HG03442 (cell line): ENCODE results near the gene GNAZ.

Experiments
- ATAC-seq: cut with Tn5 transposase; IDR thresholded peaks from one replicate; pipeline ENCODE4 v1.9.1; 2021; ENCODE audit warnings: mild to moderate bottlenecking, moderate library complexity; ENCODE audit not compliant: unreplicated experiment

Gene GNAZ

DNA sequence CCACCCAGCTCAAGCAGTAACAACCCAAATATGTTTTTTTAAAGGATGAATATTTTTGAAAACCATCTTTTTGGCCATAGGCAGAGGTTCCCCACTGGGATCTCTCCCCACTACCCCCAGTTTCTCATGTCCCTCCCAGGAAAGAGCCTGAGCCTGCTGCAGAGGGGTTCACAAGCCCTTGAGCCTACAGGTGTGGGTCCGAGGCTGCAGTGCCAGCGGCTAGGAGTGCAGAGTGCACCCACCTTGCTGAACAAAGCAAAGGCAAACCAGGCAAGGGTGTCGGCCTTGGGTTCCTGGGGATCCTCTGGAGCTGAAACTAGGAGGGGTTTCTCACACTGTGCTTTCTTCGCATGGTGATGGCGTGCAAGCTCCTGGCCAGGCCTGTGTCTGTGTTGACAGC is 35.0 kb downstream of the GNAZ start:
- no peak for ATAC-seq

DNA sequence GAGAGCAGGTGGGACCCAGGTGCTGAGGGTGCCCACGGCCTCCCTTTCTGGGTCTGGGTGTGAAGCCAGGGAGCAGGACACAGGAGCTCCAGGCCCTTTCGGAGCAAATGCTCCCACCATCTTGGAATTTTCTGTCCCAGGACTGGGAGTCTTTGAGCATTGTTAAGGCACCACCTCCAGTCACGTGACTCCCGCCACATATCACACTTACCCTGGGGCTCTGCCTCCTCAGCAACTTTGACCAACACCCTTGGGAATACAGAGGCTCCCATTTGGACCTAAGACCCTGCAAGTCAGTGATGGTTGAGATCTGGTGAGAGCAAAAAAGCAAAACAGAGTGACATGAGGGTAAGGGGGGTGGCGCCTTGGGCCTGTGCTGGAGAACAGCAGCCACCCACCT is 35.6 kb downstream of the GNAZ start:
- no peak for ATAC-seq

- no peak for ATAC-seq
These were observed 36.0 kb downstream of the GNAZ start for GRCh38 chr22:23106344-23106743.

GRCh38 chr22:23106906-23107367 is 36.6 kb downstream of the GNAZ start:
- ATAC-seq = no peak

DNA sequence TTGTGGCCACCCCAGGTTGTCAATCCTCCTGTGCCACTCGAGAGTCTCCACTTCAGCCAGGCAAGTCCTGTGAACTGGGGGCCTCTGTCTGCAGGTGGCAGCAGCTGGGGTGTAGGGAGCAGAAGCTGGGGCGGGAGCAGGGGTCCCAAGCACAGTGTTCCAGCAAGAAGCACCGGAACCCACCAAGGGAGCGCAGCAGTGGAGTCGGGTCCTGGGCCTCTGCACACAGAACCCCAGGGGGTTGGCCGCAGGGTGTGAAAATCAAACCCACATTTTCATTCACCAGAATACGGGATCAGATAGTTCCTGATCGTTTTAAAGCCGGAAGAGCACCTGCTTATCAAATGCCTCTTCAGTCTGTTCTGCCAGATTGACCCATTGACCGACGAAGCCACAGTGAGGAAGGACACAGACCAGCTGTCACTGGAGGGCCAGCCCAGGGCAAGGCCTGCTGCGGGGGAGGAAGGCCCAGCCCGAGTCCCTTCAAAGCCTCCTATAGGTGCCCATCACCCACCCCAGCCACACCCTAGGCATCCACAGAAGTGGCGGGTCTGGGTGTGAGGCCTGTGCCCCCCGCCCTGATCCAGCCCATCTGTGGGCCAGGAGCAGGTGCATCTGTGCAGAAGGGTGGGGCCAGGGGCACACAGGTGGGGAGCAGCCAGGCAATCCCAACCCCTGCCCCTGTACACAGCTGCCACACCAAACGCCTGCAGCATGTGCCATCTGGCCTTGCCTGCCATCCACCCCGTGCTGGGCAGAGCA is 37.3 kb downstream of the GNAZ start:
- no peak for ATAC-seq

DNA sequence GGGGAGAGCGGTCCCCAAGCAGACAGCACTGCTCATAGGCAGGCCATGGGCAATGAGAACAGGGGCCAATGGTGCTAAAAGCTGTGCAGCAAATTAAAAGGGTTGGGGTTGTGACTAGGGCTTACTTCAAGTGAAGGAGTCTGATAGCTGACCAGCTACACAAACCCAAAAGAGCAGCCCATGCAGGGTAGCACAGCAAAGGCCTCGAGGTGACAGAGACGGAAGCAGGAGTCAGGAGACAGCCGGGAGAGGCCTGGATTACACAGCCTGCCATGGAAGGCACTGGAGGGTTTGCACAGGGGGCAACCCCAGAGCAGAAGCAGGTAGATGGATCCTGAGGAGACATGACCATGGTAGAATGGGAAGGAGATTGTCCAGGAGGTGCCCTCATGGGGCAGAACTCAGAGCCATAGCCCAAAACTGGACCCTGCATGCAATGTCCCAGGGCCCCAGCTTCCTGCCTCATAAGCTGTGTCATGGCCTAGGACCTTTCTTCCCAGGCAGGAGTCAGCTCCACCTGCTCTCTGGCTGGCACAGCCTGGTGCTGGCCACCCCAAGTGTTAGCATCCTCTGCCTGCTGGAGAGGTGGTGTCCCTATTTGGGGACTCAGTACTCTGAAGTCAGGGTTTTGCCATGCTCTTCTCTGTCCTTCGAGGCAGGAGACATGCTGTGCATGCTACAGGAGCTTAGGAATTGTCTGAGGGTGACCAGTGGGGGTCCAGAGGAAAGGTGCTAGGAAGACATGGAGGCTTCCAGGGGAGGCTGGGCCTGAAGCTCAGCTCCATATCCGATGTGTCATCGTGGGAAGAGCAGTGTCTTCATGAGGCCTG is 38.1 kb downstream of the GNAZ start:
- no peak for ATAC-seq

- no peak for ATAC-seq
These were observed 38.7 kb downstream of the GNAZ start for GRCh38 chr22:23109079-23109347.

DNA sequence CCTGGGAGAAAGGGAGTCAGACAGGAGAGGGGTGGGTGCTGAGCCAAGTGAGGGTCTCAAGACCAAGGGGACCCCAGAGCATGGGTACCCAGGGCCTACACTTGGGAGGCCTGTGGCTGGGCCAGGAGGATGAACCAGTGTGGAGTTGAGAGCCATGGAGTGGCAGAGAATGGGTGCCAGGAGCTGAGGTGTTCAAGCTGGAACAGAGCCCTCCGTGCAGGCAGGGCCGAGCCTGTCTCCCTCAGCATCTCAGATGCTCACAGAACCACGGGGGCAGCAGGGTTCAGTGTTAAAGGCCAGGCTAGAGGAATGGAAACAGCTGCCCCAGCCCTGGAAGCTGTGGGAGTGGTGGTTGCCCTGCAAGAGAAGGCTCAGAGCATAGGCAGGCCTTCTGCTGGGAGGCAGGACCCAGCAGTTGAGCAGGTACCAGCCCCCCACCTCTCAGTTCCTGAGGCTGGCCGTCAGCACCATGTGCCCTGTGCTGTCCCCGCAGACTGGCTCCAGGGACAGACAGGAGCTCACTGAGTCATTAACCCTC is 39.2 kb downstream of the GNAZ start:
- ATAC-seq = no peak

DNA sequence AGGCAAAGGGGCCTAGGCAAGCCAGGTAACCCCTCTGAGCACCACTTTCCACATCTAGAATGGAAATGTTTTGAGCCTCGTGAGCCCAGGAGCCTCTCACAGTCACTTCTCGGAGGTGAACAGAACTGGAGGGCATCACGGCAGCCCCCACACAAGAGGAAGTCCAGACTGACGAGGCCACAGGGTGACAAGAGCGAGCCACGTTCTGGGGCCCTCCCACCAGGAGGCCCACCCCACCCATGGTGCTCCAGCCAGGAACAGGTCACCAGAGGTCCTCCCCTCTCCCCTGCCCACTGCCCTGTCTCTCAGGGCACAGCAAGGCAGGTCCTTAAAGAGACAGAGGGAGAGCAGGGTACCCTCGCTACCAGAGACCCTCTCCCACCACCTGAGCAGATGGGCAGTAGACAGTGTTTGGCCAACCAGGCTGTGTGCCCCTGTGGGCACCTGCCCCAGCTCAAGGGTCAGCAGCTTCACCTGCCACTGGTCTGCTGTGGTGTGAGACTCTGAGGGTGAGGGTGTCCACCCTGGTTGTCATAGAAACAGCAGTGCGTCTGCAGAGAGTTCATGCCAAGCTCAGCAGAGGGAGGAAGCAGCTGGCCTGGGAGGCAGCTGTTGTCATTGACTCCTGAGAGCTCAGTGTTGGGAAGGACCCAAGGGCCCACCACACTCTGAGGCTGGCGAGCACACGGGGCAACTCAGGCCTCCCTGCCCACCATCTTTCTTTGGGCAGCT is 40.0 kb downstream of the GNAZ start:
- no peak for ATAC-seq

DNA sequence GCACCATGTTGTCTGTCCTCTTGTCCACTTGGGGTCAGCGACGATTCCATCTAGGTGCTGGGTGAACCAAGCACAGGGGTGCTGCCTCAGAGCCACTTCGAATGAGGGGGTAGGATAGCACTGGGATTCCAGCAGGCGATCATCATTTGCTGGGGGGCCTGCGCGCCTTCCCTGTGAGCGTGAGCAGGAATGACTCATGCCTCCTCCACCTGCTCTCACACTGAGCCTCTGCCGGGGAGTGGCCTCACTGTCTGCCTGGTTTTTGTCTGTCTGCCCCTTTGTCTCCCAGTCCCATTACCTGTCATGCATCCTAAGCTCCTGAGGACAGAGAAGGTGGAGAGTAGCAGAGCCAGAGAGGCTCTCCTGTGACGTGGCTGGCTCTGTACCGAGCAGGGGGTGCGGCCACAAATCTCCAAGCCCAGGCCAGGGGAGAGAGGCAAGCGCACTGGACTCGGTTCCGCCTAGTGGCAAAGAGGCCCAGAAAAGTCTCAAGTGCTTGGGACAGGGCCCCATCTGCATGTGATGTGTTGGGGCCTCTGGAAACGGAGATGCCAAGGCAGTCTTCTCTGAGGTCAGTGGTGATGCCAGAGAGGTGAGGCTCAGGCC is 40.7 kb downstream of the GNAZ start:
- no peak for ATAC-seq

DNA sequence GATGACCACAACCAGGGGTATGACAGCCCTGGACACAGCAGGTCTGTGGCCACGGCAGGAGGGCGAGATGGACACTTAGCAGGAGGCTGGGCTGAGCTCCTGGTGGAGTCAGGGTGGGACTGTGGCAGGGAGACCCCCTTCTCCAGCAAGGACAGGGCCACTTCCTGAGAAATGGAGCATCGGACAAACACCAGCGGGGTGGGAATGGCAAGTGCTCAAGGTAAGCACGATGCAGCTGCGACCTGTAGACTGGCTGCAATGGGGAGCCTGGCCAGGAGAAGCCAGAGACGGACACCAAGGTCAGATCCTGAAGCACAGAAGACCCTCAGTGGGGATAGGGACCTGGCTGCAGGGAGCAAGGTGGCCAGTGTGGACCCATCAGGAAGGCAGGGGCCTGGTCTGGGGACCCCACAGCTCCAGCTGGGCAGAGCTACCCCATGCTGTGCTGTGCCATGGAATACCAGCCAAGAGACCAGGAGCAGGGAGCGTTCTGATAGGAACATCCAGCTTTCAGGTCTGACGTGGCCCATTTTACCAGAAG is 42.2 kb downstream of the GNAZ start:
- no peak for ATAC-seq

GRCh38 chr22:23113067-23113846 is 42.9 kb downstream of the GNAZ start:
- ATAC-seq = no peak

DNA sequence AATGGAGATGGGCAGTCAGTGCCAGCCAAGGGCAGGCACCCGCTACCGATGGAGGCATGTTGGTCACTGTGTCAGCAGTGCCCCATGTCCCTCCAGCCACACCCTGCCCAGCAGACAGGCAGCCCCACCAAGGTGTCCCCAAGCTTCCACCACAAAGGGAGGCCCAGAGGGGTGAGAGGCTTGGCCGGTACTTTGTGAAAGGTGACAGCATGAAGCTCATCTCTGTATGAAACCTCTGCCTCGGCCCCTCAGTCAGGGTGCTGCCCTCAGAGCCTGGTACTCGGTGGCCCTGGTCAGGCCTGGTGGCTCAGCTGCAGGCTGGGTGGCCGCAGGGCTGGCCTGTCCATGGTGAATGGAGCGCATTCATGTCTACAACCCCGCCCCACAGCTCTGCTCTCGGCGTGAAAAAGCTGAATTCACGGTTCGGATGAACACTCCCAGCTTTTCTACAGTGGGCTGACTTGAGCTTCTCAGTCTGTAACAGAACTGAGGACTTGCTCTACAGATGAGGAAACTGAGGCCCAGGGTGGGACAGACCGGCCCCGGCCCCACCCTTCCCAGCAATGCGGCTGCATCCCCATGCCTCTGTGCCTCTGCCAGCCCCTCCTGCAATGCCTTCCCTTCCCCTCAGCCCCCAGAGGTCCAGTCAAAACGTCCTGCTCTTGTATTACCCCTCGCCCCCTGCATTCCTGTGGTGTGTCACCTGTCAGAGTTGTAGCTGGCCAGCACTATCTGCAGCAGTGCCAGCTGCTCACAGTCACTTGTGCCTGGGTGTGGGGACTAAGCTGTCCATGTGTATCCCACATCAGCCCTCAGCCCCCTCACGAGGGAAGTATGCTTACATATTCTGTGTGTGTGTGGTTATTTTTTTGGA is 43.8 kb downstream of the GNAZ start:
- ATAC-seq = no peak

DNA sequence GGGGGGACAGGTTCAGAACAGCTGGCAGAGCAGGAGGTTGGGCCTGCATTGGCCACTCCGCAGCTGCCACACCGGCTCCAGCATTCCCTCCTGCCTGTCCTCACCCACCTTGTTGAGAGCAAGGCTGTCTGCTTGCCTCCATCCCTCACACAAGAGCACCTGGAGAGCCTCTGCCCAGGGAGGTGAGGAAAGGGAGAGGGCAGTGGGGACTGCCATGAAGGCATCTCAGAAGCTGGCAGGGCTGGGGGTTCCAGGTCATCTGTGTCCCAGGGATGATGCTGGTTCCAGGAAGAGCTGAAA is 44.4 kb downstream of the GNAZ start:
- no peak for ATAC-seq

DNA sequence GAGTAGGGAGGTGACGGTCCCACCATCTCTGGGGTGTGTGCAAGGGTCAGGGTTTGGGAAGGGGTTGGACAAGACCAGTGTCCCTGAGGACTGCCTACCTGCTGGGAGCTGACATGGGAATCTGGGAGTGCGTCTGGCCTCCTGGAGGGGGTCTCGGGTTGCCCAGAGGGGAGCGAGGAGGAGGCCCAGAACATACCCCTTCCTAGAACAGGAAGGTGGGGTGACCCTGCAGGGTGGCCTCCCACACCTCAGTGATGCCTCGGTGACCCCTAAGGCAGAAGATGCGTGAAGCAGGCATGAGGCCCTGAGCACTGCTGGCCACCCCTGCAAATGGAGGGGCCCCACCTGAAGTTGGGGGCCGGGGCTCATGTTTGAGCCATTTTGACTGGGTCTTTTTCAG is 45.0 kb downstream of the GNAZ start:
- no peak for ATAC-seq

DNA sequence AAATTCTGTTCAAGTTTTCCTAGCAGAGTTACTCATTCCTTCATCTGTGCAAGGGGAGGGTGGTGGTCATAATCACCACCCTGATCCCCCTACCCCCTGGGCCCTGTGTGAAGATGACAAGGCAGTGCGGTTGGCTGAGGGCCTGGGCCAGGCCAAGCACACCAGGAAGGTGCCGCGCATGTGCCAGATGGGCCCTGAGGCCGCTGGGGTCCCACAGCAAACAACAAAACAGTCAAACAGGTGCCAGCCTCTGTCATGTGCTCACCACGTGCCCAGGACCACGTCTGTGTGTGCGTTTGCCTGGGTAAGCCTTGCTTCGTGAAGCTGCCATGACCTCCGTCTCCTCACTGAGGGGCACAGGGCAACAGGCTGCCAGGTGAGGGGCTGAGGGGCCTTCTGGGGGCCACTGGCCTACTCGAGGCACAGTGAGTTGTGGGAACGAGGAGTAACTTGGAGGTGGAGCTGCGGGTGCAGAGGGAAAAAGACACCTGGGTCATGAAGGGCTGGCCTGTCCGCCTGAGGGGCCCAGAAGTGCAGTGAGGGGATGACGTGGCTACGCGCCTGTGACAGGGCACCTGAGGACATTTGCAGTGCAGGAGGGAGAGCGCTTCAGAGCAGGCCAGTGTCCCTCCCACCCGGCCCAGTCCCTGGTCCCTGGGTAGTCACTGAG is 45.6 kb downstream of the GNAZ start:
- ATAC-seq = no peak

GRCh38 chr22:23116506-23117263 is 46.4 kb downstream of the GNAZ start:
- ATAC-seq = no peak

DNA sequence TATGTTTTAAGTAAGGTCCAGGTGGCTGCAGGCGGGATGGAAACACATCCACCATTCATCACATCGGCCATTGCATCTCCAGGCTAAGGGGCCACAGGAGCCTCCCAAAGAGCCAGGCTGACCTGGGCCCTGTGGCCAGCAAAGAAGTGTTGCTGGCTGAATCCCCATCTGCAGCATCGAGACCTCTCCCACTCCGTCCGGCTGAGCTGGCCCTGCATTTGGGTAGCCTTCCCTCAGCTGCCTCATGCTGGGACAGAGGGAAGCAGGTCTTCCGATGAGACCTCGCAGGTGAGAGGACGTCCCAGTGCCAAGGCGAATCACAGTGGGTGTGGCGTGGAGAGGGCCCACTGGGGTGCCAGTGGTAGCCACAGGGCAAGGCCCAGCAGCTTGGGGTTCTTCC is 47.0 kb downstream of the GNAZ start:
- ATAC-seq = no peak
